ENCODE data around the gene INPP5D.
A peak's percentile ranks its signal among the peaks of the same experiment; 100 is the strongest.

Gene INPP5D

DNA sequence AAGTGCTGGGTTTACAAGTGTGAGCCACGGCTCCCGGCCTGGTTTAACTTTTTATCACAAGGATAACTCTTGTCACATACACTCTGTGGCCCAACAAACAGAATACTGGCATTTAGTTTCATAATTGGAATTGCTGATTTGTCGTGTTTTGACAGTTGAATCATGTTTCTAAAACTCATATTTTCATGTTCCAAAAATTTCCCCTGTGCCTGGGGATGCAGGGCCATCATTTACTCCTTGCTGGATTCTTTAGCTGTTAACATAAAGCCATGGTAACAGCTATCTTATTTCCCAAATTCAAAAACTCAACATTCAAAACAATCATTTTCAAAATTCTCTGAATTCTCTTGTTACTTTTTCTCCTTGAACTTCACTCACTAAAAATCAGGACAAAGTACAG, 174.9 kb downstream of the INPP5D start:
- no peak for DNase-seq (ENCODE audit: low read depth, low spot score)

DNA sequence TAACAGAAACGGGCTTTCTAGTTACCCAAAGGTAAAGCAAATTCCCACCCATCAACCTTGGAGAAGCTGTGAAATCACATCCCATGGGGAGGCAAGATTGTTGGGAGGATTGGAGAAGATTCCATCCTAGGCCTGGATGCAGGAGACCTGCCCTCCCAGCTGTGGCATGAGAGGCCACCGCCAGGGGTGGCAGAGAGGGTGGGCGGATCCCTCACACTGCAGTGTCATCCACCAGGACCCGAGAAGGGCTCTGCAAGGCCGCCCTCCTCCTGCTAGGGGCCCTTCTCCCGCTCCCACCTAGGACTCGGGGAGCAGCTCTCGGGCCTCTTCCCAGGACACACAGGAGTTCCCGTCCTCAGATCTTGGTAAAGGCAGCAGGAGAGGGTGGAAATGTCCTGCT, 175.8 kb downstream of the INPP5D start:
- no peak for DNase-seq (ENCODE audit: low read depth, low spot score)

GRCh38 chr2:233236820-233237589, 176.9 kb downstream of the INPP5D start:
- DNase-seq (ENCODE audit: low read depth, low spot score) = no peak

- DNase-seq (ENCODE audit: low read depth, low spot score) = no peak
Observed at GRCh38 chr2:233240897-233241296, 180.8 kb downstream of the INPP5D start.

DNA sequence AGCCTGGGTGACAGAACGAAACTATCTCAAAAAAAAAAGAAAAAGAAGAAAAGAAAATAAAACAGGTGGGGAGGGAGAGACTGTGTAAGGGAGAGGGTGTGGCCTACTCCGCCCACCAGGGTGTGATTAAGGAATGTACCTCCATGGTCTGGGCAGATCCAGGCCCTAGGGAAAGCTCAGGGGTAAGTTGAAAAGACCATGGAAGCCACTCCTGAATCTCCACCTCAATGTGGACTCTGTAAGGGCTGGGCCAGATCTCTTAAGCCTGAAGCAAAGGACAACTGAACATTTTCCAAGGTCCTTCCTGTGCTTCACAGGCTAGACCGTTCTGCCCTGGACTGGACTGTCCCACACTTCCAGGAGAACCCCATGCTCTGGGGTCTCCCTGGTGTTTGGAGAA, 181.7 kb downstream of the INPP5D start:
- no peak for DNase-seq (ENCODE audit: low read depth, low spot score)

GRCh38 chr2:233242231-233242927, 182.2 kb downstream of the INPP5D start:
- no peak for DNase-seq (ENCODE audit: low read depth, low spot score)

GRCh38 chr2:233243348-233243747, 183.2 kb downstream of the INPP5D start:
- DNase-seq (ENCODE audit: low read depth, low spot score) = no peak

DNA sequence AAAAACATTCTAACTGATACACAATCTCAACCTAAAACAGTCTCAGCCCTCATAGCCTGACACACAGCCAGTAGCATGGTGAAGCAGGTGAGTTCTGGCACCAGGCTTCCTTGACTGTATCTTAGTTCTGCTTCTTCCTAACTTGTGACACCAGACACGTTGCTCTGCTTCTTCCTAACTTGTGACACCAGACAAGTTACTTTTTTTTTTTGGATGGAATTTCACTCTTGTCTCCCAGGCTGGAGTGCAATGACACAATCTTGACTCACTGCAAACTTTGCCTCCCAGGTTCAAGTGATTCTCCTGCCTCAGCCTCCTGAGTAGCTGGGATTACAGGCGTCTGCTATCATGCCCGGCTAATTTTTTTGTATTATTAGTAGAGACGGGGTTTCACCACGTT, 184.7 kb downstream of the INPP5D start:
- no peak for DNase-seq (ENCODE audit: low read depth, low spot score)

GRCh38 chr2:233245406-233245805, 185.3 kb downstream of the INPP5D start:
- DNase-seq (ENCODE audit: low read depth, low spot score) = no peak

- no peak for DNase-seq (ENCODE audit: low read depth, low spot score)
Observed at GRCh38 chr2:233247116-233247515, 187.0 kb downstream of the INPP5D start.

DNA sequence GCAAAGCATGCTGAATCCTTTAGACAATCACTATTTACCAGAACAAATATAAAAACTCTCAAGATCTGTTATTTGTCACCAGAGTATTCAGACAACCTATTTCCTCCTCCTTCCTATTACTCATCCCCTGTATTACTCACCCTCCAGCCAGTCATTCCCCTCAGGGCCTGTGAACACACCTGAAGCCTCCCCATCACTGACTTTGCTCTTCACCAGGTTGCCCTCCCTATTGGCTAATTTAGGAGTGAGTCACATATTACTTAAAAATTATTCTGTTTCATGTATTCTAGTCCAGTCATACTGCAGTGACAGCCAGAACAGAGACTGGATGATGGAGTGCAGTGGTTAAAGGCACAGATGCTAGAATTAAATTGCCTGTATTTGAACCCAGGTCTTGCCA, 187.6 kb downstream of the INPP5D start:
- DNase-seq (ENCODE audit: low read depth, low spot score) = peak; percentile 23

DNA sequence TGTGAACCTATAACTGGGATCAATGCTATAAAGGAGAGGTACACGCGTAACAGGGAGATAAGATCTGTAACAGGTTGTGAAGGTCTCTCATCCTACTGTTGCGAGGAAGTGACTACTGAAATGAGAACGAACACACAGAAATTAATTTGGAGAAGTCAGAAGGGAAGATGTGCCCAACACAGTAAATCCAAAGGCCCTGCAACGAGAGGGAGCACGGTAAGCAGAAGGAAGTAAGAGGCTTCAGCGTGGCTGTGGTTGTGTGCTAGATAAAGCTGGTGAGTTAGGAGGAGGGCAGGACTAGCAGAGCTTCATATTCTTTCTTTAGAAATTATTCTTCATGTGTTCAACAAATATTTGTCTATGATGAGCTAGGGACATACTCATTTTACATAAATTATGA, 188.9 kb downstream of the INPP5D start:
- no peak for DNase-seq (ENCODE audit: low read depth, low spot score)

DNA sequence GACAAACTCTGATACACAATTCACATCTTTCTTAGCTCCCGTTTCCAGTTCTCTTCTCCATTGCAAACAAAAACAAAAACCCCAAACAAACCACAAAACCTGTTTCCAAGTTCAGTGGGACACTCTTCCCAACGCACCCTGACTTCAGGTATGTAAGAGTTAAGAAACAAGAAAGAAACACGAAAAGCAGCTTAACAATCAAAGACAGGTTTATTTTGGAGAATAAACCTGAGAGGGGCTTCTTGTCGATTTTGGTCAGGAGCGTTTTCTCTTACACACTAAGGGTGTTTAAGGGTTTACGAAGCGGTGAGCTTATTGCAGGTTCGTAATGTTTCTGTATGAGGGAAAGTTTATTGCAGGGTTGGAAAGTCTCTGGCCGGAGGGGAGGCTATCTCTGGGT, 190.4 kb downstream of the INPP5D start:
- DNase-seq (ENCODE audit: low read depth, low spot score) = no peak

- DNase-seq (ENCODE audit: low read depth, low spot score) = no peak
Observed at GRCh38 chr2:233250985-233251305, 190.8 kb downstream of the INPP5D start.

GRCh38 chr2:233251306-233252116, 191.4 kb downstream of the INPP5D start, which contains the start of gene ATG16L1:
Gene ATG16L1 (plus strand): TSS chr2:233251673. CDS start chr2:233251828, 155 bp downstream.
- DNase-seq (ENCODE audit: low read depth, low spot score) = peak; percentile 99

- peak; percentile 12 for DNase-seq (ENCODE audit: low read depth, low spot score)
Observed at GRCh38 chr2:233252227-233252626, 192.1 kb downstream of the INPP5D start.

- no peak for DNase-seq (ENCODE audit: low read depth, low spot score)
Observed at GRCh38 chr2:233255151-233255550, 195.0 kb downstream of the INPP5D start.

DNA sequence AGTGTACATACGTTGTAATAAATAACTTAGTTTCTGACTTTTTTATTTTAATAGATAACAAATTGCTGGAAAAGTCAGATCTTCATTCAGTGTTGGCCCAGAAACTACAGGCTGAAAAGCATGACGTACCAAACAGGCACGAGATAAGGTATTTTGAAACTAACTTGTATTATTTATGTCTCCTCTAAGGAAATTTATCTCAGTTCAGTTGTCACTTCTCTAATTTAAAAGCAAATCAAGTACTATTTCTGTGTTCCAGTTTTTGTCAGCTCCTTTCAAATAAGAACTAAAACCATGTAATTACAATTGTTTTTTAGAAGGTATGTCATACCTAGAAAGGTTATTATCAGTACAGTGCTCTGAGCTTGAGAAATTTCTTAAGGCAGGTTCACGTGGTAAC, 195.9 kb downstream of the INPP5D start:
- no peak for DNase-seq (ENCODE audit: low read depth, low spot score)

Data from astrocyte of the hippocampus (primary cell).